H4 (cell line): ENCODE measurements around the gene GPT2. TPM values are rescaled to one million over a fixed set of nuclear protein-coding genes. Genes with fewer than 3 reads are reported as not detected.

Source experiments
- DNase-seq: peaks from one replicate; pipeline ENCODE4 v3.0.0-alpha.2; 2015; ENCODE audit warnings: low spot score
- total RNA-seq: library from RNA; depleted of rRNA; stranded (reverse); fragments of >200 nt; shearing (Covaris generic); gene quantifications from 2 replicates; pipeline ENCODE4 v1.2.3, GENCODE V29; 2014; rRNA removed

GPT2 gene, protein sequence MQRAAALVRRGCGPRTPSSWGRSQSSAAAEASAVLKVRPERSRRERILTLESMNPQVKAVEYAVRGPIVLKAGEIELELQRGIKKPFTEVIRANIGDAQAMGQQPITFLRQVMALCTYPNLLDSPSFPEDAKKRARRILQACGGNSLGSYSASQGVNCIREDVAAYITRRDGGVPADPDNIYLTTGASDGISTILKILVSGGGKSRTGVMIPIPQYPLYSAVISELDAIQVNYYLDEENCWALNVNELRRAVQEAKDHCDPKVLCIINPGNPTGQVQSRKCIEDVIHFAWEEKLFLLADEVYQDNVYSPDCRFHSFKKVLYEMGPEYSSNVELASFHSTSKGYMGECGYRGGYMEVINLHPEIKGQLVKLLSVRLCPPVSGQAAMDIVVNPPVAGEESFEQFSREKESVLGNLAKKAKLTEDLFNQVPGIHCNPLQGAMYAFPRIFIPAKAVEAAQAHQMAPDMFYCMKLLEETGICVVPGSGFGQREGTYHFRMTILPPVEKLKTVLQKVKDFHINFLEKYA
- total RNA-seq, result 24.1 and 35.2 TPM in 2 replicates

DNA sequence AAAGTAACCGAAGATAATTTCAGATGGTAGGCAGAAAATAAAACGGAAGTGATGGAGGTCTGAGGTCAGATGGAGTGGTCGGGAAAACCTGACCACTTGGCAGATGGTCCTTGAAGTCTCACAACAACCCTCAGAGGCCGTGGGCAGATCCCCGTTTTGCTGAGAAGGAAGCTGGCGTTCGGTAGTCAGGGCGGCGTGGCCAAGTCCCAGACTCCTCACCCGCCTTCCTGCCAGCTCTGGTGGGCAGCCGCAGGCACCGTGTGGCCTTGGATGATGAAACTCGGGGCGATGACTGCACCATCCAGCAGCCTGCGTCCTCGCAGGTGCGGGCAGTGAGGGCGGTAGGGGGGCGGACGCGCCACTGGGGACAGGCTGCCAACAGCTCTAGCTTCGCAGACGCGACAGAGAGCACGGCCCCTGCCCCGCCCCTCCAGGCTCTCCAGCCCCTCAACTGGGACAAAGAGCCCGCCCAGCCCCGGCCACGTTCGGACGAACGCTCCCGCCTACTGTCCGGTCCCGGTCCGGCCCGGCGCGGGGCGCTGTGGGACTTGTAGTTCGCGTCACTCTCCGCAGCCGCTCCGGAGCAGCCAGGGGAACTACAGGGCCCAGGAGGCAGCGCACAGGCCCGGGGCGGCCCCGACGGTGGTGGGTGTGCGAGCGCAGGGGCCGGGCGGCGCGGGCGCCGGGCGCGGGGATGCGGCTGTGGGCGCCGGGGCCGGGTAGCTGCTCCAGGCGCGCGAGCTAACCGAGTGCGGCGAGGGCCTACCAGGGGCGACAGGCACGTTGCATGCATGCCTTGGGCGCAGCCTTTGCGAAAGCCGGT, at the start of gene GPT2:
Gene GPT2, plus strand, starts transcription at position 673 of the 823 bp plus-strand sequence. CDS start 354 bp downstream, outside the sequence.
- DNase-seq, result peak; percentile 96

DNA sequence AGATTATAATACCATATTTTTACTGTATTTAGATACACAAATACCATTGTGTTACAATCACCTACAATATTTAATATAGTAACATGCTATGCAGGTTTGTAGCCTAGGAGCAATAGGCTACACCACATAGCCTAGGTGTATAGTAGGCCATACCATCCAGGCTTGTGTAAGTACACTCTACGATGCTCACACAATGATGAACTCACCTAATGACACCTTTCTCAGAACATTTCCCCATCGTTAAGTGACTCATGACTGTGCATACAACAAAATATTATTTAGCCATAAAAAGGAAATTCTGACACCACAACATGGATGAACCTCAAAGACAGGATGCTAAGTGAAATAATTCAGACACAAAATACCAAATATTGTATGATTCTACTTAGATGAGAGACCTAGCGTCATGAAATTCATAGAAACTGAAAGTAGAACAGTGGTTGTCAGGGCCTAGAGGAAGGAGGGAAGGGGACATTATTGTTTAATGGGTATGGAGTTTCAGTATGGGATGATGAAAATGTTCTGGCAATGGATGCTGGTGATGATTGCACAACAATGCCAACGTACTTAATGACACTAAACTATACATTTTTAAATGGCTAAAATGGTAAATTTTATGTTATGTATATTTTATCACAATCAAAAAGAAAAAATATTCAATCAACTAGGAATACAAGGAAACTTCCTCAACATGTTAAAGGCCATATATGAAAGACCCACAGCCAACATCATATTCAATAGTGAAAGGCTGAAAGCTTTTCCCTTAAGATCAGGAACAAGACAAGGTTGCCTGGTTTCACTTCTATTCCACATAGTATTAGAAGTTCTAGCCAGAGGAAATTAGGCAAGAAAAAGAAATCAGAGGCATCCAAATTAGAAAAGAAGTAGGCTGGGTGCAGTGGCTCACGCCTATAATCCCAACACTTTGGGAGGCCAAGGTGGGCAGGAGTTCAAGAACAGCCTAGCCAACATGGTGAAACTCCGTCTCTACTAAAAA, 47.3 kb upstream of the GPT2 start:
- no peak for DNase-seq

DNA sequence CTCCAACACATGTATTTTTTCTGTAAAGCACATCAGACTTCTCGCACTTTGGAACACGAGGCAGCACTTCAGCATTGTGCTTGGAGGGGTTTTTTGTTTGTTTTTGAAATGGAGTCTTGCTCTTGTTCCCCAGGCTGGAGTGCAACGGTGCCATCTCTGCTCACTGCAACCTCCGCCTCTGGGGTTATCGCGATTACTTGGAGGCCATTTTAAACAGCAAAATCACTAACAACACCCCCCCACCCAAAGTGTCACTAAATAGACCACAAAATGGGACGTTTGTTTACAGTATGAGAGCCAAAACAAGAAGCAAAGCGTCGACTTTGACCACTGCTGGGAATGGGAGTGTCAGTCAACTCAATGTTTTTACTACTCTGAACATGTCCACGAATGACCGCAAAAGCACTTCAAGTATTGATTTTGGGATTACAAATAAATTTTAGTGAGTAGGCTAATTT, 44.1 kb upstream of the GPT2 start:
- no peak for DNase-seq

DNA sequence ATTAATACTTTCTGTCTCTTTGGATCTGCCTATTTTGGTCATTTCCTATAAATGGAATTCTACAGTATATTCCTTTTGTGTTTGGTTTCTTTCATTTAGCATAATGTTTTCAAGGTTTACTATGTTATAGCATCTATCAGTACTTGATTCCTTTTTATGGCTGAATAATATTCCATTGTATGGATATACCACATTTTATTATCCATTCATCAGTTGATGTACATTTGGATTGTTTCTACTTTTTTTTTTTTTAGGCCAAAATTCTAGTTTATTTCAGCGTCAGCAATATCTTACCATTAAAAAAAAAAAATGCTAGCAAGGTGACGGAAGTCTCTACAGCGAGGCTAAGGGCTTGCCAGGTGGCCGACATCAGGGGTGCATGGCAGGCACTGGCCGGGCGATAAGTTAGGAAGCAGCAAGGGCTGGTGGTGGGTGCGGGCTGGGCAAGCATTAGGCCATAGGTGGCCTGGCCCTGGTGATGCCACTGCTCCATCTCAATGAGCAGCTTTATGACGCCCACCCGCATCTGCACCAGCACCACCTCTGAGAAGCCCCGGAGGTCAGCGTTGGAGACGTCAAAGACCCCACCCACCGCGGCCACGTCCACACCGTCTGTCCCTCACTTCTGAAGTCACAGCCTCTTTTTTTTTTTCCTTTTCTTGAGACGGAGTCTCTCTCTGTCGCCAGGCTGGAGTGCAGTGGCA, 41.8 kb upstream of the GPT2 start:
- DNase-seq, result no peak

DNA sequence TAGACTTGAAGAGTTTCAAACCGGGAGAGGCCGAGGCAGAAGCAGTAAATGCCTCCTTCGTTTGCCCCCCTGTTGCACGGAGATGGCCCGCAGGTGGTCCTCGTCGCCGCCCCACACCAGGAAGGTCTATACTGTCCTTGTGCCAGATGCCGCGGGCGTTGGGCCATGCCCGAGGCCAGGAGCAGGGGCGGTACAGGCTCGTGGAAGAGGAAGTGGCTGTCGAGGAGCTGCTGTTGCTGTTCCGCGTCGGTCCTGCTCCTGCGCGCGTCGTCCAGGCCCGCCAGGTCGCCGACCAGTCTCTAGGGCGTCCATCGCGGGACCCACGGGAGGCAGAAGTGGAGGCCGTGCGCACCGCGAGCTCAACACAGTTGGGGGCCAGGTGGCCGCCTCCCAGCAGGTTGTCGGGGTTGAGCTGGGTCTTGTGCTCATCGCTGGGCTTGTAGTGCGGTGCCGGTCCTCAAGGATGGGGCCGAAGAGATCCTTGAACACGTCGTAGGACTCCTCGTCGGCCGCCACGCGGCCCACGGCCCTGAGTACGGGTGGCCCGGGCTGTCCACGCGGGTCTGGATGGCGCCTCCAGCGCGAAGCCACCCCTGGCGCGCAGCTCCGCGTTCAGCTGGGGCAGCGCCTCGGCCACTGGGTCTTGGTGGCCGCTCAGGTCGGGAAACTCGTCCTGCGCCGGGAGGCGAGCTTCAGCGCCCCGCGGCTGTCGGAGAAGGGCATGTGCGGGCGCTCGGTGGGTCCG, 40.1 kb upstream of the GPT2 start:
- DNase-seq, result no peak

DNA sequence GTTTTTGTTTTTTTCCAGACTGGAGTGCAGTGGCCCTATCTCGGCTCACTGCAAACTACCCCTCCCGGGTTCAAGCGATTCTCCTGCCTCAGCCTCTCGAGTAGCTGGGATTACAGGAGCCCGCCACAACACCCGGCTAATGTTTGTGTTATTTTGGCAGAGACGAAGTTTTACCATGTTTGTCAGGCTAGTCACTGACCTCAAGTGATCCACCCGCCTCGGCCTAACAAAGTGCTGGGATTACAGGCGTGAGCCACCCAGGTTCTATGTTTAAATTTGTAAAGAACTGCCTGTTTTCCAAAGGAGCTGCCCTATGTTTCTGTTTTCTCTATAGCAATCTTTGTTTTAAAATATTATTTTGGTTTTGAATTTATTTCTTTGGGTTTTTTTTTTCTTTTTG, 39.4 kb upstream of the GPT2 start:
- no peak for DNase-seq

DNA sequence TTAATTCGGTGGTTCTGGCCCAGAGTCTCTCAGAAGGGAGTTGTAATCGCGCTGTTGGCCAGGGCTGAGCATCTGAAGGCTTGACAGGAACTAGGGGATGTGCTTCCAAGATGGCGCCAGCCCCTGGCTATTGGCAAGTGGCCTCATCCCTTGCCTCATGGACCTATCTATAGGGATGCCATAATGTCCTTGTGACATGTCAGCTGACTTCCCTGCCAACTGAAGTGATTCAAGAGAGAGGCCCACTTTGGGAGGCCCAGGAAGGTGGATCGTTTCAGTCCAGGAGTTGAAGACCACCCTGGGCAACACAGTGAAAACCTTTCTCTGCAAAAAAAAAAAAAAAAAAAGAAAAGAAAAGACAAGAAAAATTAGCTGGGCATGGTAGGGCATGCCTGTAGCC, 38.2 kb upstream of the GPT2 start:
- no peak for DNase-seq

DNA sequence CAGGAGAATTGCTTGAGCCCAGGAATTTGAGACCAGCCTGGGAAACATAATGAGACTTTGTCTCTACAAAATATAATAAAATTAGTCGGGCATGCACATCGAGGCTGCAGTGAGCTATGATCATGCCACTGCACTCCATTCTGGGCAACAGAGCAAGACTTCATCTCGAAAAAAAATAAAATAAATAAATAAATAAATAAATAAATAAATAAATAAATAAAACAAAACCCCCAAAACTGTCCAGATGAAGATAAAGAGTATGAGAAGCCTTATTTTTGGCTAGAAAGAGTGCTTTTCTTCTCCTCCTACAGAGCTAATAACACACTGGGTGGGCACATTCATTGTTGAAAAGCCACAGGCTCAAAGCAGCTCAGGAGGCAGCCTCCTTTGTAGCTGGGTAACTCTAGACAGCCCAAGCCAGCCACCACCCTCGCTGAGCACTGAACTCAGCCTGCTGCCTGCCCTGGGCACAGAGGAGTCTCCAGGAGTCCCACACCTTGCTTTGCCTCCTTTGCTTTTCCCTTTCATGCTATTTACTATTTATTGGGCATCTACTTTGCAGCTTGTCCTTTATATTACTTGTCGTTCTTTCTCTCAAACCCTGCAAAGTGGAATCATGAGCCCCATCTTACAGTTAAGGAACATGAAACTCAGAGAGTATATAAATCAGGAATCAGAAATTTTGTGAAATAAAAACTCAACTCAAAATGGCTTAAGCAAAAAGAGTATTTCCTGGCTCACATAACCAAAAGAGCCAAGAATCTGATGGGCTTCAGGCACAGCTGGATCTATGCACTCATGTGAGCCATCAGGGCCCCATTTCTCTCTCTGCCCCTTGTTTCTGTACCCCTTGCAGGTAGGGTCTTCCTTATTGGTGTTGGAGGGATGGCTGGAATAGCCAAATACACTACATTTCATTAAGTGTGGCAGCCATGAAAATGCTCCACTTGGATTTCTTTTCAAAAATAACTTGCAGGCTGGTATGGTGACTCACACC, 35.1 kb upstream of the GPT2 start:
- no peak for DNase-seq

DNA sequence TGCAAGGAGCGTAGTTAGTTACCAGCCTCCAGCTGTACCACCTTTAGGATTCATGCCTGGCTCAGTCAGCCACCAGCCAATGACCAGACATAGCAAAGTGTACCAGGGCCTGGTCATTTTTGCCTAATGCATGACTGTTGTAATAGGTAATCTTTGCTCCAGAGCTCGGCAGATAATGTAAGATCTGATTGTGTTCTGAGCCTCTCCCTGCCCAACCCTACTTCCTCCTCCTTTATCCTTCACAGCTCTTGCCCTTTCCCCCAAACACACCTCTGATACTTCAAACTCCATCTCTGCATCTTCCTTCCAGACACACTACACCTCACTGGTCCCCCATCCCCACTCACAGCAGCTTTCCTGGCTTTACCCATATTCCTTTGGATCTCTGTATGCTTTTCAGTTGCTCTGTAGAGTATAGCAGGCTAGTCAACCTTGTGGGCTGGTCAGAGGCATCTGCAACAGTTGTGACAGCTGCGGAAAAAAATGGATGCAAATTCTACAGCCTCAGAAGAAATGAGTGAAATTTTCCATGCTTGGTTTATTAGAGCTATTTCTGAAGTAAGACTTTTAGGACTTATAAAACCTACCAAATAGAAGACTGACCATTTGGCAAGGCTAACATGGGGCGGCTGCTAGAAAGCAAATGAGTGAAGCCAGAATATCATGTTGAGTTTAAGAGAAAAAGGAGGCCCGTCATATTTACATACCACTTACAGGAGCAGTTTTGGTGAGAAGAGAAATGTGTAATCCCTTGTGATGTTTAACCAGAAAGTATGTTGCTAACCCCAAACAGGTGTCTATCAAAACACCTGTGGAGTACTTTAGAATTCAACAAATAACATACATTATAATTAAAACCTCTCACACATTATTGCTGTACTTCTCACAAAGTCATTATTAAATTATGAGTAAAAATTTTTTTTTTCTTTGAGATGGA, 33.3 kb upstream of the GPT2 start:
- DNase-seq, result no peak

DNA sequence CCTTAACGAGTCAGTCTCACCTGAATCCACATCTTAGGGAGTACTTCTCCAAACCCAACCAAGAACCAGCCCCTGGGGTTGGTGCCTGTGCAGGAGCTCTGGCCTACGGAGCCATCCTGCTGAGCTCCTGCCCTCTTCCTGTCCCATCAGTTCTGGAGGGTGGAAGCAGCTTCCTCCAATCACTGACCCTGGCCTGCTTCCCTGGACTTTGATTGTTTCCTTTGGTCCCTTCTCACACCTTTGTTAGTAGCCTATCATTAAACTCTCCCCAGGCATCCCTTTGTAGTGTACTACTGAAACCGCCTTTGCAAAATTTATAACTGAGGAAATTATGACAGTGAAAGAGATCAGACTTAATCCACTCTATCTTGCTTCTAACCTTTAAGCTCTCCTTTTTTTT, 32.0 kb upstream of the GPT2 start:
- no peak for DNase-seq

DNA sequence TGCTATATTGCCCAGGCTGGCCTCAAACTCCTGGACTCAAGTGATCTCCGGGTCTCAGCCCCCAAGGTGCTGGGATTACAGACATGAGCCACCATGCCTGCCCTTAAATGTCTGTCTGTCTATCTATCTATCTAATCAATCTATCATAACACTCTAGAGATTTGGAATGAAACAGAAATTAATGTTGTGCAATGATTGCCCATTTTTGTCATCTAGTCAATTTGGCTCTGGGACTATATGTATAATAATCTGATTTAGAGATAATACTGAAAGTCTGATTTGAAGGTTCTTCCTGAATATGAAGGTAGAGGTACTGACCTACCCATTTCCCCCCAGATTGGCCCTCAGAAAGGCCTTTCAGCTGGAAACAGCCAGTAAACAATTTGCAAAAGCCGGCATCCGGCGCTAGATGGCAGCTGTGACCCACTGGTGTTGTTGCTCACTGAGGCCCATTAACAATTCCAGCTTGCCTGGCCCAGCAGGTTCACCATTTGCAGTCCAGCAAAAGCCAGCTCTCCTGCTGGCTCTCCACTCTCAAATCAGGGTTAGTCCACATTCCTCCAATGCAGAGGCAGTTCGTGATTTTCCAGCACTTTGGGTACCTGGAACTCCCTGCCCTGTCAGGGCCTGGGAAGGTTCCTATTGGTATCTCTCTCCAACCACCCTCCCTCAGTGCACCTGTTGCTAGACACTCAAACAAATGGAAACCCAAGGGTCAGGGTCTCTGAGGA, 30.3 kb upstream of the GPT2 start:
- DNase-seq, result peak; percentile 50

DNA sequence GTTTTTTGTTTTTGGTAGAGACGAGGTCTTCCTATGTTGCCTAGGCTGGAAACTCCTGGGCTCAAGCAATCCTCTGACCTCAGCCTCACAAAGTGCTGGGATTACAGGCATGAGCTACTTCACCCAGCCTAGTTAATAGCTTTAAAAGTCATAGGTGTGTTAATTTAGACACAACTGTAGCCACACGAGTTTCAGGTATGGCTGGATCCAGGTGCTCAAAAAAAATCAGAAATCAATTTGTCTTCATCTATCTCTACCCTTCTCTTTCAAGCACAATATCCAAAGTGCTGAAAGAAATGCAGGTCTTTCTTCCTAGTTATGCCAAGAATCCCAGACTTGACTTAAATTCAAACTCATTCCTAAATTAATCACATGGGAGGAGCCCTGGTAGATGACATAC, 29.3 kb upstream of the GPT2 start:
- no peak for DNase-seq

DNA sequence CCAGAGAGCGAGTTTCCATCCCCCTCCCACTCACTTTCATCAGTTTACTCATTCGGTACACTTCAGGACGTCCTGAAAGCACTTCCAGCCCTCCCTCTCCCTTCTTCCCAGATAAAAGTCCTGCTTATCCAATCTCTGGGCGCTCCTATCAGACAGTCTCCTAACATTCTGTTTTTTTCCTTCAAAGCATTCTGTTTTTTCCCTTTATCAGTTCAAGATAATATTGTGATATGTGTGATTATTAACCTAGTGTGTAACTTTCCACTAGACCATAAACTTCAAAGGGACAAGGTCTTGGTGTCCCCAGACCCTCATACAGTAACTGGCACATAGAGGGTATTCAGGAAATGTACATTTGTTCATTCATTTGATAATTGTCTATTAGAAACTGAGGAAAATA, 28.8 kb upstream of the GPT2 start:
- no peak for DNase-seq

DNA sequence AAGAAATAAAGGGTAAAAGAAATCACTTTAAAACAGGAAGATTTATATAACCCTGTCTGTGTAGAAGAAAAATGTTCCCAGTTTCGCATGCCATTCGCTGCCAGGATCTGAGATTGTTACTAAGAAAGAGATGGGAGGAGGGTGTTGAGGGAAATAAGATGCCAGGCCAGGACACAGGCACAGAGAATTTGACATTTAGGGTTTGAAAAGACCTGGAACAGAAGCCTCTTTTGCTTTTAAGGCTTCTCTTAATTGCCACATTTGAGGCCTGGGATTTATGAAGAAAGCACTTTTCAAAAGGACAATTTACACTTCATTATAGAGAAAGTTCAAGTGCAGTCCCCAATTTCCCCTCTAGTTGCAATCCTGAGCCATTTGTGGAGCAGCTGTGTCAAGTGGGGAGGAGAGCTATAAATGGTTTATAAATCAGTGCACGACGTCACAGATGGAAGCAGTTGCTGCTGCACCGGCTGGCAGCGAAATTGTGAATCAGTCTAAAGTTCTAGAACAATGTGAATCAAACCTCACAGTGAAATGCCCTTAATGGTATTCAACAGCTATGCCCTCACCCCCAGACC, 26.7 kb upstream of the GPT2 start:
- peak; percentile 50 for DNase-seq

DNA sequence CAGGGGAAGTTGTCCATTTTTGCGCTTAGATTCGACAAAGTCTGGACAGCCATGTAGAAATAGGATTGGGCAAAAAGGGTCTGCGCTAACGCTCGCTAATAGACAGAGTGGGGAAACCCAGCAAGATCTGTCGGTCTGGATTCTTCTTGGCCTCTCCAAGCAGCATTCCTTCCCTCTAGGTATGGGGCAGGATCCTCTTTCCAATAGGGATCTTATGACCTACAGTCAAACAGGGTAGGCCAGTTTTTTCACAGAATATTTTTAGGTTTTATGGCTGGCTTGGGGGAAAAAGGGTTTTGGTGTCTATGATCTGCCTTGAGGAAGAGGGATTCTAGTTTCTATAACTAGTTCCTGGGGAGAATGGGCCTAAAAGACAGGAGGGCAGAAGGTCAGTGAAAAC, 26.0 kb upstream of the GPT2 start:
- DNase-seq, result no peak

DNA sequence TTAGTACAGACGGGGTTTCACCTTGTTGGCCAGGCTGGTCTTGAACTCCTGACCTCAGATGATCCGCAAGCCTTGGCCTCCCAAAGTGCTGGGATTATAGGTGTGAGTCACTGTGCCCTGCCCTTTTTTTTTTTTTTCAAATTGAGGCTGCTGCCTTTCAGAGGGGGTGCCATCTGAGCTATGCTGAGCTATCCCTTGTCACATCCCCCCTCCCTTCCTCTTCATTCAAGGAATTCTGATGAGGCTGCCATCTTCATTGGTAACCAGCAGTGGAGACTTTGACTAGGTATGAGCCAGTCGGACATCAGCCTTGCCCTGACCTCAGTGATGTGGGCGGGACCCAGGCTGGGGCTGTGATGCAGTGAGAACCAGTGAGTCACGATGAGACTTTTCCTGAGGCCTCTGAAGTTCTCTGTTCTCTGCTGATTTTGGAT, 24.4 kb upstream of the GPT2 start:
- DNase-seq, result peak; percentile 69
